Measurements from ENCODE around the gene MAP4K5.

The MAP4K5 gene

DNA sequence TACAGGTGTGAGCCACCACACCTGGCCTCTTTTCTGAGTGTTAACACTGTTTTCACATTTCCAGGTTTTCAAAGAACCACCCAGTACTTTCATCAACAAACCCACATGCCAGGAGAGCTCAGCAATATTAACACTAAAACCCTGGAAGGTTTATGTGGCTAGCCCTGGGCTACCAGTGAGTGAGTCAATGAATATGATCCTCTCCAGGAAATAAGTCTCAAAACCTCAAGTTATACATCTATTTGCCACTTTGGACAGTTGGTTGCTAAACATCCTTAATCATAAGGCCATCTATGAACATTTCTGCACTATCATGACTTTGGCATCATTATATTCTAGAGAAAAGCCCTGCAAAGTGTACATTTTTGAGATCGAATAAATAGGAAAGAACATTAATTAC is 129.4 kb downstream of the MAP4K5 start:
- Histone ChIP-seq H4K20me1 (ENCODE audit: insufficient read depth, low read length) (no peaks in the 10 kb centered on the region), H3K27ac (ENCODE audit: low read depth, low read length, poor library complexity, severe bottlenecking) (peak overlapping the region; percentile 74)

GRCh38 chr14:50400461-50400860 is 131.9 kb downstream of the MAP4K5 start:
- no peak for TF ChIP-seq EZH2 (IDR thresholded peaks at IDR 0.05; ENCODE audit: borderline replicate concordance, low read length)
- TF ChIP-seq, protein P1, sequence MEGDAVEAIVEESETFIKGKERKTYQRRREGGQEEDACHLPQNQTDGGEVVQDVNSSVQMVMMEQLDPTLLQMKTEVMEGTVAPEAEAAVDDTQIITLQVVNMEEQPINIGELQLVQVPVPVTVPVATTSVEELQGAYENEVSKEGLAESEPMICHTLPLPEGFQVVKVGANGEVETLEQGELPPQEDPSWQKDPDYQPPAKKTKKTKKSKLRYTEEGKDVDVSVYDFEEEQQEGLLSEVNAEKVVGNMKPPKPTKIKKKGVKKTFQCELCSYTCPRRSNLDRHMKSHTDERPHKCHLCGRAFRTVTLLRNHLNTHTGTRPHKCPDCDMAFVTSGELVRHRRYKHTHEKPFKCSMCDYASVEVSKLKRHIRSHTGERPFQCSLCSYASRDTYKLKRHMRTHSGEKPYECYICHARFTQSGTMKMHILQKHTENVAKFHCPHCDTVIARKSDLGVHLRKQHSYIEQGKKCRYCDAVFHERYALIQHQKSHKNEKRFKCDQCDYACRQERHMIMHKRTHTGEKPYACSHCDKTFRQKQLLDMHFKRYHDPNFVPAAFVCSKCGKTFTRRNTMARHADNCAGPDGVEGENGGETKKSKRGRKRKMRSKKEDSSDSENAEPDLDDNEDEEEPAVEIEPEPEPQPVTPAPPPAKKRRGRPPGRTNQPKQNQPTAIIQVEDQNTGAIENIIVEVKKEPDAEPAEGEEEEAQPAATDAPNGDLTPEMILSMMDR (IDR thresholded peaks at IDR 0.05; ENCODE audit: low read length) = no peak
- Histone ChIP-seq H3K36me3 (ENCODE audit: insufficient read depth, low read length) (no peaks in the 10 kb centered on the region; the same call in 1 of the 2 replicates), H3K79me2 (ENCODE audit: insufficient read depth, low read length) (no peaks in the 10 kb centered on the region), H3F3A (ENCODE audit: insufficient read depth, low read length) (no peaks in the 10 kb centered on the region), H3K27ac (ENCODE audit: low read depth, low read length, poor library complexity, severe bottlenecking) (peak overlapping the region; percentile 87), H3K4me1 (ENCODE audit: insufficient read depth, low read length, severe bottlenecking) (peaks cover 76% of the 10 kb centered on the region), H2AFZ (ENCODE audit: low read length) (no peak overlapping the region), H4K20me1 (ENCODE audit: insufficient read depth, low read length) (no peaks in the 10 kb centered on the region), H3K9me2 (ENCODE audit: low read depth, low read length) (no peaks in the 10 kb centered on the region), H3K4me3 (ENCODE audit: low read depth, low read length, poor library complexity, severe bottlenecking) (no peak overlapping the region), H3K4me2 (ENCODE audit: low read length) (peak overlapping the region; percentile 46; the same call in 1 of the 2 replicates), H3K9ac (ENCODE audit: low read length) (no peak overlapping the region; the same call in 1 of the 2 replicates), H3K27me3 (ENCODE audit: insufficient read depth, low read length) (no peaks in the 10 kb centered on the region), H3K9me3 (ENCODE audit: low read length) (no peaks in the 10 kb centered on the region)

More for the DNA sequence above, 129.4 kb downstream of the MAP4K5 start:
- Histone ChIP-seq H3K4me3 (ENCODE audit: low read depth, low read length, poor library complexity, severe bottlenecking) (no peak overlapping the region), H3K4me1 (ENCODE audit: insufficient read depth, low read length, severe bottlenecking) (peaks cover 61% of the 10 kb centered on the region), H3K36me3 (ENCODE audit: insufficient read depth, low read length) (no peaks in the 10 kb centered on the region), H2AFZ (ENCODE audit: low read length) (no peak overlapping the region), H3K27me3 (ENCODE audit: insufficient read depth, low read length) (no peaks in the 10 kb centered on the region), H3K9ac (ENCODE audit: low read length) (no peak overlapping the region), H3K4me2 (ENCODE audit: low read length) (no peak overlapping the region), H3F3A (ENCODE audit: insufficient read depth, low read length) (no peaks in the 10 kb centered on the region), H3K9me2 (ENCODE audit: low read depth, low read length) (no peaks in the 10 kb centered on the region), H3K79me2 (ENCODE audit: insufficient read depth, low read length) (no peaks in the 10 kb centered on the region), H3K9me3 (ENCODE audit: low read length) (no peaks in the 10 kb centered on the region)
- TF ChIP-seq, protein P1 (IDR thresholded peaks at IDR 0.05; ENCODE audit: low read length) = no peak
- no peak for TF ChIP-seq EZH2 (IDR thresholded peaks at IDR 0.05; ENCODE audit: borderline replicate concordance, low read length)

- TF ChIP-seq, protein P1 (IDR thresholded peaks at IDR 0.05; ENCODE audit: low read length) = no peak
- no peak for TF ChIP-seq EZH2 (IDR thresholded peaks at IDR 0.05; ENCODE audit: borderline replicate concordance, low read length)
- H3K9me2 ChIP-seq (ENCODE audit: low read depth, low read length) = no peaks in the 10 kb centered on the region
- H3K36me3 ChIP-seq (ENCODE audit: insufficient read depth, low read length) = peaks cover 5% of the 10 kb centered on the region; the same call in 1 of the 2 replicates
- peak overlapping the region; percentile 87 for H3K27ac ChIP-seq (ENCODE audit: low read depth, low read length, poor library complexity, severe bottlenecking)
- no peaks in the 10 kb centered on the region for H3K27me3 ChIP-seq (ENCODE audit: insufficient read depth, low read length)
- peaks cover 85% of the 10 kb centered on the region for H3K4me1 ChIP-seq (ENCODE audit: insufficient read depth, low read length, severe bottlenecking)
- H3K4me3 ChIP-seq (ENCODE audit: low read depth, low read length, poor library complexity, severe bottlenecking) = no peak overlapping the region
- no peaks in the 10 kb centered on the region for H3F3A ChIP-seq (ENCODE audit: insufficient read depth, low read length)
- H3K4me2 ChIP-seq (ENCODE audit: low read length) = peak overlapping the region; percentile 46; the same call in 1 of the 2 replicates
- H3K79me2 ChIP-seq (ENCODE audit: insufficient read depth, low read length) = no peaks in the 10 kb centered on the region
- no peak overlapping the region; the same call in 1 of the 2 replicates for H3K9ac ChIP-seq (ENCODE audit: low read length)
- H4K20me1 ChIP-seq (ENCODE audit: insufficient read depth, low read length) = no peaks in the 10 kb centered on the region
- no peaks in the 10 kb centered on the region for H3K9me3 ChIP-seq (ENCODE audit: low read length)
- H2AFZ ChIP-seq (ENCODE audit: low read length) = no peak overlapping the region
Measured at GRCh38 chr14:50399251-50400032, 132.9 kb downstream of the MAP4K5 start.

Measured in OCI-LY1 (cell line).